NCI-H1436 (cell line): ENCODE measurements around the gene ERC1.
"Not testable (repeated sequence)": the region's sequence is repeated elsewhere in the genome, so short reads cannot be mapped to it uniquely, and the experiment has no call there.

Source experiments
- DNase-seq: peaks from one replicate; lab custom pipeline; 2025; lab: John Stamatoyannopoulos, UW

Gene ERC1

GRCh38 chr12:1220127-1221092 lies 229.4 kb downstream of the ERC1 start:
- peak; percentile 27 for DNase-seq

GRCh38 chr12:1222858-1223639 lies 232.0 kb downstream of the ERC1 start:
- DNase-seq = no peak

- DNase-seq = no peak
These were observed 235.9 kb downstream of the ERC1 start for GRCh38 chr12:1226951-1227350.

GRCh38 chr12:1234073-1234472 lies 243.1 kb downstream of the ERC1 start:
- no peak for DNase-seq

- no peak for DNase-seq
These were observed 255.6 kb downstream of the ERC1 start for GRCh38 chr12:1246637-1247036.

GRCh38 chr12:1250641-1251040 lies 259.6 kb downstream of the ERC1 start:
- DNase-seq = no peak

GRCh38 chr12:1252758-1253157 lies 261.7 kb downstream of the ERC1 start:
- DNase-seq = no peak

GRCh38 chr12:1255125-1255524 lies 264.1 kb downstream of the ERC1 start:
- not testable (repeated sequence) for DNase-seq

- DNase-seq = not testable (repeated sequence)
These were observed 264.8 kb downstream of the ERC1 start for GRCh38 chr12:1255854-1256253.

- no peak for DNase-seq
These were observed 265.3 kb downstream of the ERC1 start for GRCh38 chr12:1256285-1256684.

GRCh38 chr12:1256991-1257390 lies 266.0 kb downstream of the ERC1 start:
- DNase-seq = no peak

GRCh38 chr12:1262011-1262410 lies 271.0 kb downstream of the ERC1 start:
- no peak for DNase-seq

GRCh38 chr12:1267243-1267642 lies 276.2 kb downstream of the ERC1 start:
- DNase-seq = no peak

GRCh38 chr12:1272142-1272541 lies 281.1 kb downstream of the ERC1 start:
- DNase-seq = no peak

- no peak for DNase-seq
These were observed 282.0 kb downstream of the ERC1 start for GRCh38 chr12:1273051-1273450.

GRCh38 chr12:1277905-1278304 lies 286.9 kb downstream of the ERC1 start:
- DNase-seq = no peak

- no peak for DNase-seq
These were observed 288.0 kb downstream of the ERC1 start for GRCh38 chr12:1279050-1279449.

GRCh38 chr12:1280059-1280458 lies 289.0 kb downstream of the ERC1 start:
- DNase-seq = no peak

- DNase-seq = no peak
These were observed 290.8 kb downstream of the ERC1 start for GRCh38 chr12:1281683-1282366.

GRCh38 chr12:1282670-1283315 lies 291.8 kb downstream of the ERC1 start:
- DNase-seq = no peak

GRCh38 chr12:1283316-1283715 lies 292.3 kb downstream of the ERC1 start:
- no peak for DNase-seq

GRCh38 chr12:1284611-1285010 lies 293.6 kb downstream of the ERC1 start:
- no peak for DNase-seq
